Osteocyte (in vitro differentiated cells): Measurements from ENCODE around the gene RALGAPB. TPM values are rescaled to one million over a fixed set of nuclear protein-coding genes. Genes with fewer than 3 reads are reported as not detected.

Source experiments
- DNase-seq: peaks from one replicate; pipeline ENCODE4 v3.0.0; 2021; ENCODE audit warnings: mixed read lengths; ENCODE audit not compliant: unreplicated experiment; ENCODE audit errors: extremely low spot score
- H3K27ac Mint-ChIP-seq: one replicate; pipeline ENCODE4 v1.8.0; 2021; ENCODE audit warnings: mild to moderate bottlenecking, mixed read lengths; ENCODE audit not compliant: unreplicated experiment
- H3K27me3 Mint-ChIP-seq: one replicate; pipeline ENCODE4 v1.8.0; 2021; ENCODE audit warnings: mixed read lengths; ENCODE audit not compliant: unreplicated experiment
- H3K36me3 Mint-ChIP-seq: one replicate; pipeline ENCODE4 v1.8.0; 2021; ENCODE audit warnings: mixed read lengths; ENCODE audit not compliant: unreplicated experiment
- H3K4me1 Mint-ChIP-seq: one replicate; pipeline ENCODE4 v1.8.0; 2021; ENCODE audit warnings: mixed read lengths; ENCODE audit not compliant: unreplicated experiment
- H3K4me3 Mint-ChIP-seq: one replicate; pipeline ENCODE4 v1.8.0; 2021; ENCODE audit warnings: mild to moderate bottlenecking, moderate library complexity, mixed read lengths; ENCODE audit not compliant: unreplicated experiment
- H3K9me3 Mint-ChIP-seq: one replicate; pipeline ENCODE4 v1.8.0; 2021; ENCODE audit warnings: mixed read lengths; ENCODE audit not compliant: unreplicated experiment
- CTCF ChIP-seq: fragments of 200-600 bp; sonication (generic); IDR thresholded peaks from 2 replicates; pipeline ENCODE4 v1.5.0; 2021; ENCODE audit warnings: antibody characterized with exemption, mild to moderate bottlenecking, moderate library complexity
- total RNA-seq: library from RNA; stranded (reverse); gene quantifications from 2 replicates; pipeline ENCODE4 v1.2.1, GENCODE V29; 2021

Gene RALGAPB
- total RNA-seq, 1 donor from 2014 or later, result 36.8 TPM

- H3K4me1 Mint-ChIP-seq, result peaks cover 29% of the 10 kb centered on the region
- H3K27ac Mint-ChIP-seq, result no peak overlapping the region
- H3K36me3 Mint-ChIP-seq, result peaks cover 6% of the 10 kb centered on the region
- peak; percentile 56 for DNase-seq
- no peaks in the 10 kb centered on the region for H3K27me3 Mint-ChIP-seq
- H3K9me3 Mint-ChIP-seq, result no peaks in the 10 kb centered on the region
- H3K4me3 Mint-ChIP-seq, result no peak overlapping the region
- TF ChIP-seq CTCF, result no peak
Observed at GRCh38 chr20:38477747-38478146, 5.1 kb downstream of the RALGAPB start.

DNA sequence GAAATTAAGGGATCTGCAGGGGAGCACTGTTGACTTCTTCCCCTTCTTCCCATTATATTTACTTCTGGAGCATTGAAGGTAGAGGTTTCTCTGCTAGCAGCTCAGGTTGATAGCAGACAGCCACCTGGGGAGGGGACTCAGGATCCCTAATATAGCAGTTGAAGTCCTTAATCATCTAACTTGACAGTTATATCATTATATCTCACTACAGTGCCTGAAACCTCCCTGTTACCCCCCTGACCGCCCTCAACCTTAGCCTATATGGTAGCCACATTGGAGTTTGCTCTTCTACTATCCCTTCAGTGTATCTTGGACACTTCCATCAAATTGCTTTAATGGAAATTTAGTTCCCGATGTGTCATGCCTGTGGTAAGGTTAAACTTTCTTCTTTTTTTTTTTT, 7.0 kb downstream of the RALGAPB start:
- TF ChIP-seq CTCF, result no peak
- H3K9me3 Mint-ChIP-seq, result no peaks in the 10 kb centered on the region
- H3K4me1 Mint-ChIP-seq, result peaks cover 14% of the 10 kb centered on the region
- H3K4me3 Mint-ChIP-seq, result no peak overlapping the region
- H3K36me3 Mint-ChIP-seq, result peaks cover 5% of the 10 kb centered on the region
- no peaks in the 10 kb centered on the region for H3K27me3 Mint-ChIP-seq
- no peak overlapping the region for H3K27ac Mint-ChIP-seq
- DNase-seq, result no peak

DNA sequence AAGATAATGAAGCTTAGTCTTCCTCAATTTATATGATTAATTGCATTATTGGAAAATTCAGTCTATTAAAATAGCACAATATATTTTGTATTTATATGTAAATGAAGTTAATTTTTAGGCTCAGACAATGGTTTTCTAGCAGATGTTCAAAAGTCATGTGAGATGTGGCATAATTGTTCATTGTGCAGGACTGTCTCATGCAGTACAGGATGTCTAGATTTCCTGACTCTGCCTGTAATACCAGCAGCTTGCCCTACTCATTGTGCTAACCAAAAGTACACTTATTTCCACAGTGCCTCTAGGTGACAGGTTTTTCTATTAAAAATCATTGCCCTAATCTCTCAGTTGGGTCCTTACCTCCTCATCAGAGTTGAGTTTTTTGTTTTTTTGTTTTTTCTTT, 12.4 kb downstream of the RALGAPB start:
- H3K36me3 Mint-ChIP-seq, result peaks cover 16% of the 10 kb centered on the region
- no peaks in the 10 kb centered on the region for H3K4me1 Mint-ChIP-seq
- H3K4me3 Mint-ChIP-seq, result no peak overlapping the region
- no peaks in the 10 kb centered on the region for H3K27me3 Mint-ChIP-seq
- TF ChIP-seq CTCF, result no peak
- no peaks in the 10 kb centered on the region for H3K9me3 Mint-ChIP-seq
- DNase-seq, result no peak
- H3K27ac Mint-ChIP-seq, result no peak overlapping the region

GRCh38 chr20:38489181-38489580, 16.5 kb downstream of the RALGAPB start:
- H3K36me3 Mint-ChIP-seq, result peaks cover 31% of the 10 kb centered on the region
- no peak for TF ChIP-seq CTCF
- no peak overlapping the region for H3K27ac Mint-ChIP-seq
- DNase-seq, result no peak
- H3K4me1 Mint-ChIP-seq, result no peaks in the 10 kb centered on the region
- no peaks in the 10 kb centered on the region for H3K9me3 Mint-ChIP-seq
- H3K27me3 Mint-ChIP-seq, result no peaks in the 10 kb centered on the region
- H3K4me3 Mint-ChIP-seq, result no peak overlapping the region

DNA sequence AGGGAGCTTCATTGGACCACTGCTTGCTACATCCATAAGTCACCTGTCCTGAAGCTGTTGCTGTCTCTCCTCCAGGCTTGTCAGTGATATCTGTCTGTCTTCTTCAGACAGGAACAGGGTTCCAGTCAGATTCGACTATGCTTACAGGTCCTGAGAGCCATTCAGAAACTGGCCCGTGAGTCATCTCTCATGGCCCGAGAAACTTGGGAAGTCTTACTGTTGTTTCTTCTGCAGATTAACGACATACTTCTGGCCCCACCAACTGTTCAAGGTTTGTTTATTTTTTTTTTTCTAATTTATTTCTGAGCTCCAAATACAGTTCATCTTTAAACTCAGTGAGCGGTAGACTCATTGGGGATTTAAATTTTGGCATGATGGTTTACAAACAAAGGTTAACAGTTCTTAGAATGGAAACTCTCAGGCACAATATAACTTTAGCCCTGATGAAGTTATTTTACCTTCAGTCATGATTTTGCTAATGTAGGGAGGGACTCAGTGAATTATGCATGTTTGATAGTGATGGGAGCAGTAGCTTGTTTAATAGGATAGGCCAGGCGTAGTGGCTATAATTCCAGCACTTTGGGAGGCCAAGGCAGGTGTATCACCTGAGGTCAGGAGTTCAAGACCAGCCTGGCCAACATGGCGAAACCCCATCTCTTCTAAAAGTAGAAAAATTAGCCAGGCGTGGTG, 24.7 kb downstream of the RALGAPB start:
- Mint-ChIP-seq H3K27ac (no peak overlapping the region), H3K4me1 (no peaks in the 10 kb centered on the region), H3K27me3 (no peaks in the 10 kb centered on the region), H3K4me3 (no peak overlapping the region), H3K9me3 (no peaks in the 10 kb centered on the region), H3K36me3 (peaks cover 38% of the 10 kb centered on the region)
- TF ChIP-seq CTCF, result no peak
- DNase-seq, result no peak
